ENCODE data around the gene ERCC6L.

ERCC6L gene

GRCh38 chrX:72158773-72159172, 80.1 kb downstream of the ERCC6L start:
- no peaks in the 10 kb centered on the region for H4K20me1 ChIP-seq (ENCODE audit: insufficient read depth, low read length)
- no peaks in the 10 kb centered on the region for H3K9me2 ChIP-seq (replicated peaks; ENCODE audit: insufficient read depth, low read length)
- H3K4me1 ChIP-seq (ENCODE audit: low read length), result no peaks in the 10 kb centered on the region
- H3K4me3 ChIP-seq (ENCODE audit: low read length), result no peak overlapping the region
- no peak overlapping the region for H3K4me2 ChIP-seq (ENCODE audit: low read depth, low read length)
- H3K9me3 ChIP-seq (replicated peaks; ENCODE audit: insufficient read depth, low read length), result no peaks in the 10 kb centered on the region
- TF ChIP-seq CTCF (IDR thresholded peaks at IDR 0.05; ENCODE audit: low read length) (no peak), EZH2phosphoT487 (IDR thresholded peaks at IDR 0.05; ENCODE audit: low read length) (no peak), EZH2 (optimal IDR thresholded peaks at IDR 0.05; ENCODE audit: low read depth, low read length) (no peak)
- no peaks in the 10 kb centered on the region for H3F3A ChIP-seq (ENCODE audit: insufficient read depth, low read length)
- H2AFZ ChIP-seq (ENCODE audit: low read length), result no peak overlapping the region
- H3K27ac ChIP-seq (ENCODE audit: low read length), result no peak overlapping the region
- no peaks in the 10 kb centered on the region for H3K27me3 ChIP-seq (replicated peaks; ENCODE audit: insufficient read depth, low read length)
- no peak overlapping the region for H3K9ac ChIP-seq (ENCODE audit: low read length)
- no peak for DNase-seq
- no peaks in the 10 kb centered on the region for H3K79me2 ChIP-seq (ENCODE audit: low read length)
- H3K36me3 ChIP-seq (replicated peaks; ENCODE audit: insufficient read depth, low read length), result no peaks in the 10 kb centered on the region
